ENCODE data around the gene ZSCAN10. TPM values are rescaled to one million over a fixed set of nuclear protein-coding genes. Genes with fewer than 3 reads are reported as not detected.

Gene ZSCAN10
- total RNA-seq, 4 donors from 2014 or later = not detected

DNA sequence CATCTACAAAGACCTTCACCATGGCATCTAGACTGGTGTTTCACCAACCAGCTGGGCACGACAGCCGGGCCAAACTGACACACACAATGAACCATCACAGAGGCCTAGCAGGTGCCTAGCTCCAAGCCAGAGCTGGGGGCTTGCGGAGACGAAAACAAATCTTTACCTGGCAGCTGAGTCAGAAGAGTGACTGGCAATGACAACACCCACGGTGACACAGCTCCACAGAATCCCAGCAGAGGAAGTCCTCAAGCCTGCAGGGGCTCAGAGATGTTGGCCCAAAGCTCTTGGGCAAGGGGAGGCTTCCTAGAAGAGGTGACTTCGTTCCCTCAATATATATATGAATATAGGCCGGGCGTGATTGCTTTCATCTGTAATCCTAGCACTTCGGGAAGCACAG, 47.6 kb downstream of the ZSCAN10 start:
- Histone ChIP-seq H3K9me3 (no peaks in the 10 kb centered on the region), H3K36me3 (no peaks in the 10 kb centered on the region), H3K4me1 (peaks cover 0 to 6% (median 4%) of the 10 kb centered on the region in 4 donors), H3K27ac (no peak overlapping the region), H3K27me3 (peaks cover 45% of the 10 kb centered on the region), H3K4me3 (no peak overlapping the region)
- DNase-seq = no peak
- in situ Hi-C loops (cut with MboI; ENCODE audit: low pct_ligation_motif_present in 1 of 4, low pct_unique_long_range_greater_than_20kb in 1 of 4, low sequenced_read_pairs in 3 of 4) (no loop called here), intact Hi-C loops (cut with DNase I; ENCODE audit: low total_unique reads) (loop anchor here (10.0 kb wide), 1 partner anchor 113 kb away; no protein-coding TSS in a partner anchor)
- WGBS, 2 donors (ENCODE audit: low coverage in 1 of 2) = 60% methylated on average over 9 of the region's 9 CpGs; no CpG with 5 or more reads in 1 of the 2 donors
- no peak for TF ChIP-seq EP300 (IDR thresholded peaks at IDR 0.05; ENCODE audit: low read depth)
- TF ChIP-seq, protein P1, sequence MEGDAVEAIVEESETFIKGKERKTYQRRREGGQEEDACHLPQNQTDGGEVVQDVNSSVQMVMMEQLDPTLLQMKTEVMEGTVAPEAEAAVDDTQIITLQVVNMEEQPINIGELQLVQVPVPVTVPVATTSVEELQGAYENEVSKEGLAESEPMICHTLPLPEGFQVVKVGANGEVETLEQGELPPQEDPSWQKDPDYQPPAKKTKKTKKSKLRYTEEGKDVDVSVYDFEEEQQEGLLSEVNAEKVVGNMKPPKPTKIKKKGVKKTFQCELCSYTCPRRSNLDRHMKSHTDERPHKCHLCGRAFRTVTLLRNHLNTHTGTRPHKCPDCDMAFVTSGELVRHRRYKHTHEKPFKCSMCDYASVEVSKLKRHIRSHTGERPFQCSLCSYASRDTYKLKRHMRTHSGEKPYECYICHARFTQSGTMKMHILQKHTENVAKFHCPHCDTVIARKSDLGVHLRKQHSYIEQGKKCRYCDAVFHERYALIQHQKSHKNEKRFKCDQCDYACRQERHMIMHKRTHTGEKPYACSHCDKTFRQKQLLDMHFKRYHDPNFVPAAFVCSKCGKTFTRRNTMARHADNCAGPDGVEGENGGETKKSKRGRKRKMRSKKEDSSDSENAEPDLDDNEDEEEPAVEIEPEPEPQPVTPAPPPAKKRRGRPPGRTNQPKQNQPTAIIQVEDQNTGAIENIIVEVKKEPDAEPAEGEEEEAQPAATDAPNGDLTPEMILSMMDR (IDR thresholded peaks at IDR 0.05) = no peak
- TF ChIP-seq POLR2AphosphoS5 (IDR thresholded peaks at IDR 0.05) = no peak
- no peak for TF ChIP-seq POLR2A (IDR thresholded peaks at IDR 0.05)

DNA sequence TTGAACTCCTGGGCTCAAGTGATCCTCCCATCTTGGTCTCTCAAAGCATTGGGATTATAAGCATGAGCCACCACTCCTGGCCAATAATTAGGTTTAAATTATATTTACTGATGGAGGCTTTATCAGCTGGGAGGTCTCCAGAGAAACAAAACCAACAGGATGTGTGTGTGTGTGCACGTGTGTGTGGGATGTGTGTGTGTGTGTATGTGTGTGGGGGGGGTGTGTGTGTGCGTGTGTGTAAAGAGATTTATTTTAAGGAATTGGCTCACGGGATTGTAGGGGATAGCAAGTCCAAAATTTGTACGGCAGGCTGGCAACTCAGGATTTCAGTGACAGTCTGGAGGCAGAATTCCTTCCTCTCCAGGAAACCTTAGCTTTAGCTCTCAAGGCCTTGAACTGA, 48.1 kb downstream of the ZSCAN10 start:
- Histone ChIP-seq H3K9me3 (no peaks in the 10 kb centered on the region), H3K4me1 (peaks cover 0 to 11% (median 9%) of the 10 kb centered on the region in 4 donors), H3K36me3 (no peaks in the 10 kb centered on the region), H3K27ac (no peak overlapping the region), H3K4me3 (no peak overlapping the region), H3K27me3 (peaks cover 50% of the 10 kb centered on the region)
- intact Hi-C loops (cut with DNase I; ENCODE audit: low total_unique reads) (loop anchor here (10.0 kb wide), 1 partner anchor 114 kb away; no protein-coding TSS in a partner anchor), in situ Hi-C loops (cut with MboI; ENCODE audit: low pct_ligation_motif_present in 1 of 4, low pct_unique_long_range_greater_than_20kb in 1 of 4, low sequenced_read_pairs in 3 of 4) (no loop called here)
- WGBS, 2 donors (ENCODE audit: low coverage in 1 of 2) = 43 to 49% methylated on average over 4 of the region's 4 CpGs
- no peak for DNase-seq
- TF ChIP-seq POLR2AphosphoS5 (IDR thresholded peaks at IDR 0.05) = no peak
- TF ChIP-seq, protein P1 (IDR thresholded peaks at IDR 0.05) = no peak
- no peak for TF ChIP-seq POLR2A (IDR thresholded peaks at IDR 0.05)
- TF ChIP-seq EP300 (IDR thresholded peaks at IDR 0.05; ENCODE audit: low read depth) = no peak

DNA sequence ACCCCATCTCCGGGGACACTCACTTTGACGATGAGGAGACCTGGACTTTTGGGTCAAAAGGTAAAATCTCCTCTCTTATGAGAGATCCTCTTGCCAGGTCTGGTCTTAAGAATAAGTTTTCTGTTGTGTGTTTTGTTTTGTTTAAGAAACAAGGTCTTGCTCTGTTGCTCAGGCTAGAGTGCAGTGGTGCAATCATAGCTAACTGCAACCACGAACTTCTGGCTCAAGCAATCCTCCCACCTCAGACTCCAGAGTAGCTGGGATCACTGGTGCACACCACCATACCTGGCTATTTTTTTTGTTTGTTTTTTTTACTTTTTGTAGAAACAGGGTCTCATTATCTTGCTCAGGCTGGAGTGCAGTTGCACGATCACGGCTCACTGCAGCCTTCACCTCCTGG, 48.6 kb downstream of the ZSCAN10 start:
- Histone ChIP-seq H3K9me3 (no peaks in the 10 kb centered on the region), H3K27ac (no peak overlapping the region), H3K36me3 (no peaks in the 10 kb centered on the region), H3K4me1 (peaks cover 0 to 16% (median 14%) of the 10 kb centered on the region in 4 donors), H3K4me3 (no peak overlapping the region), H3K27me3 (peaks cover 55% of the 10 kb centered on the region)
- no peak for TF ChIP-seq POLR2A (IDR thresholded peaks at IDR 0.05)
- TF ChIP-seq POLR2AphosphoS5 (IDR thresholded peaks at IDR 0.05) = no peak
- TF ChIP-seq, protein P1 (IDR thresholded peaks at IDR 0.05) = no peak
- TF ChIP-seq EP300 (IDR thresholded peaks at IDR 0.05; ENCODE audit: low read depth) = no peak
- intact Hi-C loops (cut with DNase I; ENCODE audit: low total_unique reads) = loop anchor here (10.0 kb wide), 1 partner anchor 114 kb away; no protein-coding TSS in a partner anchor
- 20 to 70% methylated on average over 1 to 5 of the region's 5 CpGs for WGBS, 2 donors (ENCODE audit: low coverage in 1 of 2)
- in situ Hi-C loops (cut with MboI; ENCODE audit: low pct_ligation_motif_present in 1 of 4, low pct_unique_long_range_greater_than_20kb in 1 of 4, low sequenced_read_pairs in 3 of 4) = no loop called here
- DNase-seq = no peak

DNA sequence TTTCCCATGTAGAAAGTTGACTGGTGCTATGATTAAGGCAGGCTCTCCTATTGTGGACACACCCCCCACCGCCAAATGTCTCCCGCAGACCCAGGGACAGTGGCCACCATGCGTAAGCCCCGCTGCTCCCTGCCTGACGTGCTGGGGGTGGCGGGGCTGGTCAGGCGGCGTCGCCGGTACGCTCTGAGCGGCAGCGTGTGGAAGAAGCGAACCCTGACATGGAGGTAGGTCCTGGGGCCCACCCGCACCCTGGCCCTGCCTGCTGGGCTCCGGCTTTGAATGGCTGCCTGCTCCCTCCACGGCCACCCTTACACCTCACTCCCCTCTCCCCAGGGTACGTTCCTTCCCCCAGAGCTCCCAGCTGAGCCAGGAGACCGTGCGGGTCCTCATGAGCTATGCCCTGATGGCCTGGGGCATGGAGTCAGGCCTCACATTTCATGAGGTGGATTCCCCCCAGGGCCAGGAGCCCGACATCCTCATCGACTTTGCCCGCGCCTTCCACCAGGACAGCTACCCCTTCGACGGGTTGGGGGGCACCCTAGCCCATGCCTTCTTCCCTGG, 49.1 kb downstream of the ZSCAN10 start:
- Histone ChIP-seq H3K36me3 (no peaks in the 10 kb centered on the region), H3K27me3 (peaks cover 60% of the 10 kb centered on the region), H3K4me3 (no peak overlapping the region), H3K9me3 (no peaks in the 10 kb centered on the region), H3K27ac (no peak overlapping the region), H3K4me1 (peaks cover 0 to 21% (median 19%) of the 10 kb centered on the region in 4 donors)
- no peak for DNase-seq
- no peak for TF ChIP-seq POLR2A (IDR thresholded peaks at IDR 0.05)
- TF ChIP-seq EP300 (IDR thresholded peaks at IDR 0.05; ENCODE audit: low read depth) = no peak
- TF ChIP-seq, protein P1 (IDR thresholded peaks at IDR 0.05) = no peak
- no peak for TF ChIP-seq POLR2AphosphoS5 (IDR thresholded peaks at IDR 0.05)
- in situ Hi-C loops (cut with MboI; ENCODE audit: low pct_ligation_motif_present in 1 of 4, low pct_unique_long_range_greater_than_20kb in 1 of 4, low sequenced_read_pairs in 3 of 4) (loop anchor here in 1 of 4 donors (25.0 kb wide), 1 partner anchor 87 kb away; the partner anchor contains the start of gene ZNF213), intact Hi-C loops (cut with DNase I; ENCODE audit: low total_unique reads) (loop anchor here (10.0 kb wide), 1 partner anchor 115 kb away; no protein-coding TSS in a partner anchor)
- WGBS, 2 donors (ENCODE audit: low coverage in 1 of 2) = 83% methylated on average over 24 of the region's 26 CpGs; no CpG with 5 or more reads in 1 of the 2 donors
